NCI-H187 treated with DMSO at 0.1 percent for 48 hours (cell line): ENCODE results near the gene MRPL53.
A peak's percentile ranks its signal among the peaks of the same experiment; 100 is the strongest.
"Not testable (repeated sequence)": the region's sequence is repeated elsewhere in the genome, so short reads cannot be mapped to it uniquely, and the experiment has no call there.

Source experiments
- DNase-seq: peaks from one replicate; lab custom pipeline; 2025; lab: John Stamatoyannopoulos, UW

Gene MRPL53

GRCh38 chr2:74454654-74455511 lies 17.6 kb downstream of the MRPL53 start, which contains the start of gene INO80B:
Gene INO80B, plus strand, starts transcription at chr2:74455087. Its CDS starts 30 bp downstream, at chr2:74455117.
- DNase-seq = peak; percentile 62

GRCh38 chr2:74450570-74451190 lies 21.8 kb downstream of the MRPL53 start:
- DNase-seq = no peak

GRCh38 chr2:74448771-74449170 lies 23.7 kb downstream of the MRPL53 start:
- no peak for DNase-seq

- DNase-seq = no peak
Observed at GRCh38 chr2:74447230-74447999, 25.1 kb downstream of the MRPL53 start.

- DNase-seq = no peak
Observed at GRCh38 chr2:74444498-74445318, 27.8 kb downstream of the MRPL53 start.

GRCh38 chr2:74442483-74443297 lies 29.8 kb downstream of the MRPL53 start:
- DNase-seq = not testable (repeated sequence)

GRCh38 chr2:74441690-74442482 lies 30.6 kb downstream of the MRPL53 start, which contains the start of gene RTKN:
Gene RTKN, minus strand, starts transcription at chr2:74441937. Its CDS starts 121 bp downstream, at chr2:74441816.
- DNase-seq = no peak

GRCh38 chr2:74441170-74441689 lies 31.2 kb downstream of the MRPL53 start:
- no peak for DNase-seq

- no peak for DNase-seq
Observed at GRCh38 chr2:74440378-74441169, 31.9 kb downstream of the MRPL53 start.

- DNase-seq = no peak
Observed at GRCh38 chr2:74439803-74440377, 32.6 kb downstream of the MRPL53 start.

GRCh38 chr2:74439373-74439772 lies 33.1 kb downstream of the MRPL53 start:
- no peak for DNase-seq

GRCh38 chr2:74438248-74438647 lies 34.2 kb downstream of the MRPL53 start:
- DNase-seq = no peak

GRCh38 chr2:74436848-74437695 lies 35.4 kb downstream of the MRPL53 start:
- no peak for DNase-seq

- DNase-seq = no peak
Observed at GRCh38 chr2:74436111-74436805, 36.2 kb downstream of the MRPL53 start.

GRCh38 chr2:74430502-74430901 lies 42.0 kb downstream of the MRPL53 start:
- no peak for DNase-seq

- DNase-seq = no peak
Observed at GRCh38 chr2:74429487-74430451, 42.7 kb downstream of the MRPL53 start.
